ENCODE measurements around the gene ZNF484. TPM values are rescaled to one million over a fixed set of nuclear protein-coding genes. Genes with fewer than 3 reads are reported as not detected.
"Not testable (repeated sequence)": the region's sequence is repeated elsewhere in the genome, so short reads cannot be mapped to it uniquely, and the experiment has no call there.

Gene ZNF484
- 5.0 TPM for polyA plus RNA-seq (ENCODE audit: insufficient read length)

GRCh38 chr9:92877531-92878430 is at the start of gene ZNF484:
ZNF484 (minus strand) TSS chr9:92878038; CDS start chr9:92875029, 3,009 bp downstream.
- DNase-seq (ENCODE audit: low read depth) = peak; percentile 95

DNA sequence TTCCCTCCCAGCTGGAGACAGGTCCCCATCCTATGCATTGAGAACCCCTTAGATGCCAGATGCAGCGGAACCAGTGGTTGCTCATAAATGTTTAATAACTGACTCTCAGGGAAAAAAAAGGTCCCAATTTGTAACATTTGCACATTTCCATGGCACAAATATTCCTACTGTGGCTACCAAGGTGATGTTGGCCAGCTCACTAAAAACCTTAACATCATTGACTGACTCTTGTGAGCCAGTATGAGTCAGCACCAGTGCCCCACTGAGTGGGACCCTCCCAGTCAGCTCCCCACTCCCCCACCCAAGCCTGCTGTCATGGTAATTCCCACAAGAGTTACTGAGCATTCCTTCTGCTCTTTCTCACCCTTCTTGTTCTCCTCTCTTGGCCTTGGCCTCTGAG is 42.6 kb upstream of the ZNF484 start:
- no peak for DNase-seq (ENCODE audit: low read depth)

DNA sequence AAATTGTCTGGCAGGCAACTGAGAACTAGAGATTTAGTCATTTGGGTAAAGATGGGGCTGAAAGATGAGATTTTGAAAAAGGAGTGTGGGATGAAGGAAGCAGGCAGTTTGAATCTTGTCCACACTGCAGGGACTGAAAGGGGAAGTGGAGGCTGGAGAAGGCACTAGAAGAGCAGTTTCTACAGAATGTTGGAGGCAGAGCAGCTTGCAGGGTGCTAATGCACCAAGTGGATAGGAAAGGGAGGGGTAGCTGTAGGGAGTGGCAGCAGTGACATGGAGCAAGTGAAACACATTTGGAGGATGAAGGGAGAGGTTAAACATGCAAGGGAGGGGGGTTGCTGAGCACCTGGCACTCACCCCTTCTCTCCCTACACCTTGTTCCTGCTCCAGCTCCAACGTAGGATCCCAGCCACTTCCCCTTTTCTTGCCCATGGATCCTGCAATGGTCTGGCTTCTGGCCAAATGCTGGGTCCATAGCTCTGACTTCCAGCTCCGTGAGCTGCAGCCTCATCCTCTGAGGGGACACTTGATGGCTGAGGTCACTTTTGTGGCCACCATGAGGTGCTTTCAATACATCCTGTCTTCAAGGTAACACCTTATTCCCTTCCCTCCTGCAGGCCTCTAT is 39.5 kb upstream of the ZNF484 start:
- no peak for DNase-seq (ENCODE audit: low read depth)

GRCh38 chr9:92911511-92912475 is 34.0 kb upstream of the ZNF484 start:
- no peak for DNase-seq (ENCODE audit: low read depth)

- DNase-seq (ENCODE audit: low read depth) = not testable (repeated sequence)
Observed at GRCh38 chr9:92905137-92905536, 27.3 kb upstream of the ZNF484 start.

DNA sequence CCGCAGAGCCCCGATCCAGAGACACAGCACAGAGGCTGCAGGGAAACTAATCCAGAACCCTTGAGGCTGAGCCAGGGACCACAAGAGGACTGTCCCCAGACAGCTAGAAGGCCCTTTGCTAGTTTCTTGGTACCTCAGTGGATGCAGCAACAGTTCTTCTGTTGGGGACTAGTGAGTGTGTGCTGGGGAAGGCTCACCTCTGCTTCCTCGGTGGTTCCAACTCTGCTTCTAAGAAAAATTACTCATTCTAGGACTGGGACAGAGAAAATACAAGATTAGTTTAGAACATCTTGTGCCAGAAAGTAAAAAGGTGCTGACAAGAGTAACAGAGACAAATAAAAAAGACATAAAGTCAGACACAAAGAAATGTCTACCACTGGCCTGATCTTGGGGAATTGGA is 19.5 kb upstream of the ZNF484 start:
- DNase-seq (ENCODE audit: low read depth) = no peak

DNA sequence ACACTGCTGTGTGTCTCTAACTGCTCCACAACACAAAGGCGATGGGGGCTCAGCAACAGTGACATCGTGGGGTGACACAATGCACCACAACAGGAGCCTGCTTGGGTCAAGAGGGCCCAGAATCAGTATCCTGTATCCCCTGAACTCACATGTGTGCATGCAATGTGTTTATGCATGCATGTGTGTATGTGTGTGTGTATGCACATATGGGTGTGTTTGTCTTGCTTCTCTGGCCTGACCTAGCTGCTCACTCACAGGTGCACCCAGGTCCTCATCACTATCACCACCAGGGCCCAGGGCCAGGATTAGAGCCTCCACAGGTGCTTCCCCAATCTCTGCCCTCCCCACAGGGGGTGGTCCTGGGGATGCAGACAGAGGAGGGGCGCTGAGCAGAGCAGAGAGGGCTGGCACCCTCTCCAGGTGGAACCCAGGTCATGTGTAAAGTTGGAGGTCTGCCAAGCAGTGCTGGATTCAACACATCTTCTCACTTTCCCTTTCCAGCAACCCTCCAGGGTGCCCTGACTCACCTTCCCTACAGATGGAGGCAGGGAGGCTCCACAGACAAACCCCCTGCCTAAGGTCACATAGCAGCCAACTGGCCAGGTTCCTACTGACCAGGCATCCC is 18.1 kb upstream of the ZNF484 start:
- no peak for DNase-seq (ENCODE audit: low read depth)

DNA sequence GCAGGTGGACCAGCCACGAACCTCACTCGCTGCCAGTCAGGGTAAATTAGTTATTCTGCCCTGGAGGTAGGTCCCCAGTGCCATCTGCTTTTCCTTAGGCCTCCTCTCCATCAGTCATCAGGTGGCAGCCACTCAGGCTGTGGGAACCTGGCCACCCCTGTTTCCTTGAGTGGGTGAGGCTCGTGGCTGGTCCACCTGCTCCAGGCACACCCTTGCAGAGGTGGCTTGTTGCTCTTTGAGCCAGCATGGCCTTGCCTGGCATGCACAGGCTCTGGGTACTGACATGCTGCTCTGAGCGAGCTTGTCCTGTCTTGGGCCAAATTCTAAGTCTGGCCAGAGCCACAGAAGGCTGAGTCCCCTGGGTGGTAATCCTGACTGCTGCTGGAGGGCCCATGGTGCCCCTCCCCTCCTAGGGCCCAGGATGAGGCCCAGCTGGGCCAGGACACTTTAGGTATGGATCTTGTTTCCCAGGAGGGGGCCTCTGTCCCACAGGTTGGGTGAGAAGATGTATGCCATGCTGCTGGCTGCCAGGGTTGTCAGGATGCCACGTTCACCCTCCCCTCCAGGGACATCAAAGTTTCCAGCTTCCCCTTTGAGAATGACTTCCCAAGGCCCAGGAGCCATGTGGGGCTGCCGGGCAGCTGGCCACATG is 17.0 kb upstream of the ZNF484 start:
- DNase-seq (ENCODE audit: low read depth) = no peak

DNA sequence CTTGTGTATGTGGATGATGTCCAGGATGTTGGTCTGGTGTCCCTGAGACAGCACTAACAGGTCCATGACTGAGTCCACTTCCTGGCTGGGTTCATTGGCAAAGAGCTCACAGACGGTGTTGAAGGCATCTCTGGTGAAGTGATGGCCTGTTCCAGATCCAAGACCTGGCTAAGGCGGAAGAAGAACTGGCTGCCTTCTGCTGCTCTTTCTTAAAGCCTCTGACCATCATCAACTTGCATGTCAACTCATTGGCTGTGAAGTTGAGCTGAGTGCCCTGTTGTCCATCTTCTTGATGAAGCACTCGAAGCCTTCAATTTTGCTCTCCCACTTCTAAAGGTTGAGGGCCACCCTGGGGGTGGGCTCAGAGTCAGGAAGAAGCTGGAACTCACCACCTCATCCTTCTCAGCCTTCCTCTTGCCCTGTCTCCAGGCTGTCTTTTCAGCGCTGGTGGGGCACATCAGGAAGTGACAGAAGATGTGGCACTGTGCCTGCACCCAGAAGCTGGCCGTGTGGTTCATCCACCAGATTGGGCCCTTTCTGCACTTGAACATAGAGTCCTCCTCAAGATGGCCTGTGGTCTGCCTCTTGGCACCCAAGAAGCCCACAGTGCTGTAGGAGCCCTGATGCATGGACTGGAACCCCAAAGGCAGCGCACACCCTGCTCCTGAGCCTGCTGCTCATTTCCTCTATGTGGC is 16.2 kb upstream of the ZNF484 start:
- not testable (repeated sequence) for DNase-seq (ENCODE audit: low read depth)

DNA sequence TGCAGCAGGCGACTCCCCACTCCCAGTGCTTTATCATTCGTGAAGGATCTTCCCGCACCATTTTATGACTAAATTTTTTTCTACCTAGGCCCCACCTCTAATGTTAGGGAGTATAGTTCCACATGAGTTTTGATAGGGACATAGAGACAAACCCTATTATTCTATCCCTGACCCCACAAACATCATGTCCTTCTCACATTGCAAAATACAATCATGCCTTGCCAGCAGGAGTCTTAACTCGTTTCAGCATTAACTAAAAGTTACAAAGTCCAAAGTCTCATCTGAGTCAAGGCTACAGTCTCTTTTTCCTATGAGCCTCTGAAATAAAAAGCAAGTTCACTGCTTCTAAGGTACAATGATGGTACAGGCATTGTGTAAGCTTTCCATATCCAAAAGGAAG is 14.4 kb upstream of the ZNF484 start:
- DNase-seq (ENCODE audit: low read depth) = not testable (repeated sequence)

DNA sequence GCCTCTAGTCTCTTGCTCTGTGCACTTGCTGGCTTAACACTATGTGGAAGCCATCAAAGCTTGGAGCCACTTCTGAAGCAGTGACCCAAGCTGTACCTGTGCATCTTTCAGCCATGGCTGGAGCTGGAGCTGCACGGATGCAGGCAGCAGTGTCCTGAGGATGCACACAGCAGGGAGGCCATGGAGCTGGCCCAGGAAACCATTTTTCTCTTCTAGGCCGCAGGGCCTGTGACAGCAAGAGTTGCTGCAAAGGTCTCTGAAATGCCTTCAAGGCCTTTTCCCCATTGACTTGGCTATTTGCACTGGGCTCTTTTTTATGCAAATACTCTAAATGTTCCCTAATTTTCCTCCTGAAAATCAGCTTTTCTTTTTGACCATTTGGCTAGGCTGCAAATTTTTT is 12.9 kb upstream of the ZNF484 start:
- DNase-seq (ENCODE audit: low read depth) = no peak

- no peak for DNase-seq (ENCODE audit: low read depth)
Observed at GRCh38 chr9:92887880-92888338, 10.1 kb upstream of the ZNF484 start.

DNA sequence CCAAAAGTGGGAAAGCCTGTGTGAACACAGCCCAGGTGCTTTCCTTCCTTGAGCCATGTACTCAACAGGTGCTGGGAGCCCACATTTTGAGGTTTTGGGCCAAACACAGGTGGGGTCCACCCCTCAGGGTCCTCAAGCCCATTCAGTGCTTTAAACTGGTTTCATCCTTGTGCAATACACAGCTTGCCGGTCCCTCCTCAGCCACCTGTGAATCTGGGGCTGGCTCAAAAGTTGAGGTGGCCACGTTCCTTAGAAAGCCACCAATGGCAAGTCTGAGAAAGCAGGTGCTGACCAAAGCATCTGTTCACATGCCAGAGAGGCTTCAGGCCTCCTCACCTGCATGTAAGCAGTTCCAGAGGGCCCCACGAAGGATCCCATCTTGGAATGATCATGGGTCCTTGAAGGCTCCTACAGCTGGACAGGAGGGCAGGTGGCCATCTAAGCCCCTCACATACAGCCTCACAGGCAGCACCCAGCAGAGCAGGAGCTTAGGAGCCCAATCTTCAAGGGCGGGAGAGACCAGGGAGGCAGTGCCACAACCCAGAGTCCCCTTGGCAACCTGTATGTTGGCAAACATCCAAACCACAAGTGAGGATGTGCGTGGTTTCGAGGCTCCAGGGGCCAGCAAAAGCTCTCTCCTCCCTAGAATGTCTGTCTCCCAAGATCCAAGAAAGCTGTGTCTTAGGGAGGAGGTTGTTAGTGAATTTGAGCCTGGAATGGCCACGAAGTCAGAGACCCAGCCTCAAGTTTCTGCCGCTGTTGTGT is 9.2 kb upstream of the ZNF484 start:
- DNase-seq (ENCODE audit: low read depth) = not testable (repeated sequence)

- not testable (repeated sequence) for DNase-seq (ENCODE audit: low read depth)
Observed at GRCh38 chr9:92883666-92884405, 6.0 kb upstream of the ZNF484 start.

GRCh38 chr9:92882276-92882675 is 4.4 kb upstream of the ZNF484 start:
- no peak for DNase-seq (ENCODE audit: low read depth)

DNA sequence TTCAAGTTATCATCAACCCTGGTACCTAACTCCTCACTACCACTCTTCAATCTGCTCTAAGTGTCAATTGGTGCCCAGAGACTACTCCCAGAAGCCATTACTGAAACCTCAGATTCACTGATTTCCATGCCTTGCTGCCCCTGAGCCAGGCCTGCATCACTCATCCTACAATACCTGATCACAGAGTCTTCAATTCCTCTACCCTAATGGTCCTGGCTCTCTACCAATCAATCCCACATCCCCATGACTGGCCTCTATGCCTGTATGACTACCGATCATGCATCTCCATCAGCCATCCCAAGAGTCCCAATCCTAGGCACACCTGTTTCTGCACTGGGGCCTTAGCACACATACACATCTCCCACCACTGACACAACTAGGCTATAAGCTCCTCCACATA is 2.5 kb downstream of the ZNF484 start:
- DNase-seq (ENCODE audit: low read depth) = no peak

GRCh38 chr9:92870289-92870688 is 7.5 kb downstream of the ZNF484 start:
- DNase-seq (ENCODE audit: low read depth) = no peak

GRCh38 chr9:92866600-92866999 is 11.2 kb downstream of the ZNF484 start:
- DNase-seq (ENCODE audit: low read depth) = not testable (repeated sequence)

DNA sequence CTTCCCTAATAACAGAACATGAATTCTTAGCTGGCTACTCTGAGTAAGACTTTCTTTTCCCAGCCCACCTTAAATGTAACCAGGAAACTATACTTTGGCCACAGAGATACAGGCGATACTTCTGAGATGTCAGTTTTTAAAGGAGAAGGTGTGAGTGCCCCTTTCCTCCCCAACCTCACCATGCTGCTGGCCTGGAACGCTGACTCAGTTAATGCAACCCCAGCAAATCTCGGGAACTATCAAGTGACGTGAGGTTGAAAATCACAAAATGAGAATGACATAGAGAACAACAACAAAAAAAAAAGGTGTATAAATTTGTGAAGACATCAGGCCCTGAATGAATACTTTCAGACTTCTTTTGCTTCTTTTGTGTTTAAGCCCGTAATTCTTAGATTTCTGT is 13.7 kb downstream of the ZNF484 start:
- DNase-seq (ENCODE audit: low read depth) = no peak

Measured in forelimb muscle (tissue), 1 donor.